ENCODE results near the gene FAM8A1. TPM values are rescaled to one million over a fixed set of nuclear protein-coding genes. Genes with fewer than 3 reads are reported as not detected.

Gene FAM8A1
- total RNA-seq, 1 donor from 2014 or later = 9.8 TPM

- TF ChIP-seq CTCF (IDR thresholded peaks at IDR 0.05; ENCODE audit: insufficient read depth, low read length, poor library complexity, severe bottlenecking) = no peak
- H3K36me3 ChIP-seq (ENCODE audit: control insufficient read depth, insufficient read depth, low read length) = no peaks in the 10 kb centered on the region
- no peak overlapping the region for H3K4me3 ChIP-seq (ENCODE audit: low read depth, low read length)
- H3K27me3 ChIP-seq (ENCODE audit: control insufficient read depth, insufficient read depth, low read length) = no peaks in the 10 kb centered on the region
- DNase-seq (ENCODE audit: low read depth) = no peak
Measured at GRCh38 chr6:17656092-17656491, 56.0 kb downstream of the FAM8A1 start.

- H3K36me3 ChIP-seq (ENCODE audit: control insufficient read depth, insufficient read depth, low read length) = peaks cover 2% of the 10 kb centered on the region
- TF ChIP-seq CTCF (IDR thresholded peaks at IDR 0.05; ENCODE audit: insufficient read depth, low read length, poor library complexity, severe bottlenecking) = no peak
- no peak for DNase-seq (ENCODE audit: low read depth)
Measured at GRCh38 chr6:17656644-17657043, 56.5 kb downstream of the FAM8A1 start.

More at GRCh38 chr6:17656644-17657043, 56.5 kb downstream of the FAM8A1 start:
- Histone ChIP-seq H3K4me3 (ENCODE audit: low read depth, low read length) (no peak overlapping the region), H3K27me3 (ENCODE audit: control insufficient read depth, insufficient read depth, low read length) (no peaks in the 10 kb centered on the region)

Other genes starting within 250 kb of the FAM8A1 start
- gene CAP2, start 206.7 kb upstream of the FAM8A1 start, total RNA-seq = 8.5 and 10.3 TPM in 2 replicates
- 32.6 and 36.2 TPM in 2 replicates for gene NUP153, start 106.6 kb downstream of the FAM8A1 start, total RNA-seq

Measured in kidney epithelial cell (primary cell).